Superior temporal gyrus (tissue), 1 donor: ENCODE measurements around the gene AKR1A1.
"Not testable (repeated sequence)": the region's sequence is repeated elsewhere in the genome, so short reads cannot be mapped to it uniquely, and the experiment has no call there.

Experiments
- DNase-seq: peaks from one replicate; pipeline ENCODE4 v3.0.0-alpha.2; 2016; ENCODE audit errors: extremely low spot score

Gene AKR1A1

DNA sequence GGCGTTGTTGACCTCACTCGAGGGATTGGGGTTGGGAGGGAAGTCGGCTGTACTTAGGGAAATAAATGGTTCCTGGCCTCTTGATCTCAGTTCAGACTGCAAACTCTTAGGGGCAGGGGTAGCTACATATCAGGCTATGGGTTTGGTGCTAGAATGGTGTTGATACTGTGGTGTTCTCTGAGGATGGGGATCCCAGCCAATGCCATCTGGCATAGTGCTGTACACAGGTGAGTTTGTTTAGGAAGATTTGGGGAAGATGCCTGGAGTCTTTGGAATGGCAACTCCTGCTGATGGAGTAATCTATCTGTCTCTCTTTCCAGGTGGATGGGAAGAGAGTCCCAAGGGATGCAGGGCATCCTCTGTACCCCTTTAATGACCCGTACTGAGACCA, 18.9 kb downstream of the AKR1A1 start:
- no peak for DNase-seq

DNA sequence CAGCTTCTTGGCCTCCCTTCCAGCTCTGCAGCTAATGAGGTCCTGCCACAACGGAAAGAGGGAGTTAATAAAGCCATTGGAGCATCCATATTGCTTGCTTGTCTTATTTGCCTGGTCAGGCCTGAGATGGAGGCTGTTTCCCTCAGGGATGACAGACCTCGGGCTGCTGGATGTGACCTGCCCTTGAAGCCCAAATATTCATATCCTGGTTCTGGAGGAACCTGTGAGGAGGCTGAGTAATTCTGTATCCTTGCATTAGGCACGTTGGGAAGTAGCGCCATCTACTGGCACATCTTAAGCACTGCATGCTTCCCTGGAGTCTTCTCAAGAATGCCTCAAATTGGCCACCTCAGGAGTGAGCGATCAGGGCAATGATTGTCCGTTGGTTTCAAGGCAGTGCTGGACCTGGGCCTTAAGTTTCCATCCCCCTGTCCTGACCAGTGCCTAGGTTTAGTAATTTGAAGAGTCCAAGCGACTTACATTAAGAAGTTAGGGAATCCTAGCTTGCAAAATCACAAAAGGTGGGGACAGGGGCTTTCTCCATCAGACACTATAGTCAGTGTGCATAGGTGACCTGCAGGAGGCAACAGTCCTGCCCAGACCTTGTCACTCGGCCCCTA, 19.4 kb downstream of the AKR1A1 start:
- peak; percentile 94 for DNase-seq

DNA sequence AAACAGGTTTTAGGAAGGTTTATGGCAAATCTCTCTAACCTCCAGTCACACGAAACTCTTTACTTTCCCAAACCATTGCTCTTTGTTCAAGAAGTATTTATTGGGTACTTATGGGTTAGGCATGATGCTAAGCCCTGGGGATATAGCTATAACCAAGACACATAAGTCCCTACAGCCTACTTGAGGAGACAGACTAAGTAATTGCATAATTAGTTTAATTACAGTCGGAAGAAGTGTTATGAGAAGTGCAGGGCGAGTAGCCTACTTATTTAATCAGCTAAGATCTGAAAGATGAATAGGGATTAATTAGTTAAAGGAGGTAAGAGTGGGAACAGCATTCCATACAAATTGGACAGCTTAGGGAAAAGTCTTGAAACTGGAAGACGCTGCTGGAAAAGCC, 20.0 kb downstream of the AKR1A1 start:
- no peak for DNase-seq

DNA sequence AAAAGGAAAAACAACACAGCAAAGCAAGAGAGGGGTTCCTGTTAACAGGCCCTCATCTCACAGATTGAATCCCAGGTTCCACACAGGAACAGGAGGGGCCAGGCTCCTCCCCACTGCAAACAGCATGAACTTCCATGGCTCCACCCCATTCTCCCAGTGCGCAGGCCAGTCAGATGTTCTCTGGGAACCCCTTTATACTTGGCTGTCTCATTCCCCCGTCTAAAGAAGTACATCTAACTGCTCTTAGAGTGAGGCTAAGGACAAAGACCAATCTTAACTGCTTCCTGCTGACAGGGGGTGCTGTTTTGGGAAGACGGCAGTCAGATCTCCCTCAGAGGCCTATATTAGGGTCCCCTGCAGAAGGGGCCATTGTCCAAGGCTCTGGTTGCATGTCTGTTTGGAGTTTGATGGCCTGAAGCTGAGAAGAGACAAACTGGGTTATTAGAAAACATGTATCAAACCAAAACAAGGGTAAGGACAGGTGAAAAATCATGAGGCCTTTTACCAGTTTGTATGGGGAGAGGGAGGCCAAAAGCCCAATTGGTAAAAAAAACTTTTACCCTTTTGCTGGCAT, 22.7 kb downstream of the AKR1A1 start:
- no peak for DNase-seq

DNA sequence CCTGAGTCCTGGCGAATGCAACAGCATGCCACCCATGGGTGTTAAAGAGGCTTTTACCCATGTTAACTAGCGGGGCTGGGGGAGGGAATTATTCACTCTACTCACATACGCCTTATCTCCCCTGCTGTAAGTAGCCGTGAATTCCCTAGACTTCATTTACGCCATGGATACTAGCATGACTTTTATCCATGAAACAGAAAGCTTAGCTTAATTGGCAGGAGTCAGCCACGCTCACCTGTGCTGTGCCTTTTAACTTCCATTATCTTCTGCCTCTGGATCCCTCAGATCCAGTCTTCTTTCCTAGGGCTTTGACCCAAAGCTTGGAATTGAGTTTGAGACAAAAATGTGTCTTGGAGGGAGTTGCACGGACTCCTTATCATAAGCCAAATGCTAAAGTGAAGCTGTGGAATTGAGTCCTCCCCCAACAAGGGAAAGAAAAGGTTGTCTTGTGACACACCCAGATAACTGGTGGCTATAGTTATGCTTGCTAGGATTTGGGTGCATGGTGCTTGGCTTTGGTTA, 23.5 kb downstream of the AKR1A1 start:
- no peak for DNase-seq

DNA sequence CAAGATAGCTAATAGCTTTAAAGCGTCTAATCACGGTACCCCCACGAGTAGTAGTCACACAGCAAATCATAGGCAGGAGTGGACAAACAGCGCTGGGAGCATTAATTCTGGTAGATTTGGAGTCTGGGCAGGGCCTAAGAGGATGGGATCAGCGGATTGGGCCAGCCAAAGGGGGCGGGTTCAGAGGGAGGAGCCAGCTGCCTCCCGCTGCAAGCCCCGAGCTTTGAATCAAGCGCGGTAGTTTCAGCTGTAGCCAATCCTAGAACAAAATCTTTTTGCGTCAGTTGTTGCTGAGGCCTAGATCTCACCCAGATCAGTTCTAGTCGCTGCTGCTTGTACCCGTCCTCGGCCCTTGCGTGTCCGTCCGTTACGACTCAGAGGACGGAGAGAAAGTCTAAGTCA, 32.6 kb downstream of the AKR1A1 start:
- DNase-seq: peak; percentile 100

DNA sequence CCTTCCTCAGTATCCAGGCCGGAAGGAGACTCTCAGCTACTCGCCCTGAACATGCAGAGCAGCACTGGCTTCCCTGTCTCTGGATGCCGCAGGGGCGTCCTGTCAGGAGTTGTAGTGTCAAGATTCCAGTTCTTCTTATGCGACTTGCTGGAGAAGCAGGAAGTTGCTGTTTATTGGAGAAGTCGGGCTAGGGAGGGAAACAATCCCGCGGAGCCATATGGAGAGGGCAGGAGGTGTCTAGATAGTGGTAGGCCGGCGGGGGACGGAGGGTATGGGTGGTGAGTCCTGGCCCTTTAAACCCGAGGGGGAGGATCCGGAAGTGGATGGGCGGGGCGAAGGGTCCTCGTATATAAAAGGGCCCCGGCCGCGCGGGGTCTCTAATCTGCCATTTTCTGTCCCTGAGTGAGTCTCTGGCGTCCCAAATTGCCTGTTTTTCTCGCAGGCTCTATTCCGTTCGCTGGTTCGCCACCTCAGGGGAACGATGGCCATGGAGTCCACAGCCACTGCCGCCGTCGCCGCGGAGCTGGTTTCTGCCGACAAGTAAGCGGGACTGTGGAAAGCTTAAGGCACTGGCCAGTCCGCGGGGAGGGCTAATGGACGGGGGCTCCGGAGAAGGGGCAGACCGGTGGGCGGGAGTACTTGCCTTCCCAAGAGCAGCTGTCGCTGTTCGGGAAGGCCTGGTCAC, 33.2 kb downstream of the AKR1A1 start, which contains the start of gene NASP:
Gene NASP (plus strand): TSS at position 376 of the 685 bp plus-strand sequence. CDS start 106 bp downstream, at position 482.
- DNase-seq: peak; percentile 96

DNA sequence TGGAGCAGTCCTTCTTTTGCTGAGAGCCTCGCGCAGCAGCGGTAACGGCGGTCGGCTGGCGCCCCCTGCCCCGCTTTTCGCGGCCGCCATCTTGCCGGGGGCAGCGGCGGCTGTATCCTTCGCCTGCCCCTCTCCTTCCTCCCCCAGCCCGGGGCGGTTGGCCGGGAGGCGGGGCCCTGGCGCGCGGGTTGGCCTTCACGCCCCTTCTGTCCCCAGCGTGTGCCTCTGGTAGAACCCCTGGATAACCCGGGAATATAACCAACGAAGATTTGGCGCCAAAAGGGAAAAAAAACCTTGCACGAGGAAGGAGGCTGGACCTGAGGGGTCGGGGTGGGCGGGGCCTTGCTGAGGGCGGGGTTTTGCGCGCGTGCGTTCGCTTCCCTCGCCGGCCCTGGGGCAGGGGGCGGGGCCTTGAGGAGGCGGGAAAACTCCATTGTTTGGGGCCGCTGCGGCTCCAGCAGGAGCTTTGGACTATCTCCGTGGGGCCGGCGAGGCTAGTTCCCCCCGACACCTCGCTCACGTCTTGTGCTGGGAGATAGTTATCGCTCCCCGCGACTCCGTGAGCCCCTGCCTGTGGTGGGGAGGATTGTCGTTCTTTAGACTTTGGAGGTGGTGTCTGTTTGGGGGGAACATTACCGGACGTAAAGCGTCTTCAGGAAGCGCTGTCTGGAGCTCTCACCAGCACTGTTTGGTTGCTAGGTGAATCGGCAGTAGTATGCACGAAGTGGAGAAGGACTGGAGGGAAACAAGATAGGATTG, 33.9 kb downstream of the AKR1A1 start:
- DNase-seq: peak; percentile 83

DNA sequence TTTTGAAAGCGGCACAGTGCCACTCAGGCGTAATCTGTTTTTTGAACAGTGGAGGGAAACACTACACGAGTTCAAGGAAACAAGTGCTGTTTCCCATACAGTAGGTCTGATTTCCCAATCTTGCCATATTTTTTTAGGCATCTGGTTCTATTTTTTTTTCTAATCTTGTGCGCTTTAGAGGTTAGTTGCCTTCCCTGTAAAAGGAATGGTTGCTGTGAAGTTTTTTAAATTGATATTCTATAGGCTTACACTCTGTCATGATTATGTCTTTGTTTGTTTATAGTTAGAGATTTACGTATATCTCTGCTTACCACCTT, 34.4 kb downstream of the AKR1A1 start:
- DNase-seq: no peak

DNA sequence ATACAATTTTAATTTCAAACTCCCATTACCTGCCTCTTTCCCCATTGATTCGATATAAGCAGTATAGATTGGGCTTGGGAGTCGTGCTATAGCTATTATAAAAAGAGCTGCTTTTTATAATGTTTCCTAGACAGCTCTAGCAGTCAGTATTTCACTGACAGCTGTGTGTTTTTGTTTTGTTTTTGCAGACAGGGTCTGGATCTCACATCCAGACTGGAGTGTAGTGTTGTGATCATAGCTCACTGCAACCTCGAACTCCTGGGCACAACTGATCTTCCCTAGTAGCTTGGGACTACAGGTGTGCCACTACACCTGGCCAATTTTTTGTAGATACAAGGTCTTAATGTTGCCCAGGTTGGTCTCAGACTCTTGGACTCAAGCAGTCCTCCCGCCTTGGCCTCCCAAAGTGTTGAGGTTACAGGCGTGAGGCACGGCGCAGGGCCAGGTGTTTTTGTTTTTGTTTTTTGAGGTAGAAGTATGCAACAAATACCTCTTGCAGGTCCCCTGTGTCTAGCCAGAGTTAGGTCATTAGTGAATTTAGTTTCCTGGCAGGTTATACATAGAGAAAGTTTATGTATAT, 35.0 kb downstream of the AKR1A1 start:
- DNase-seq: no peak

DNA sequence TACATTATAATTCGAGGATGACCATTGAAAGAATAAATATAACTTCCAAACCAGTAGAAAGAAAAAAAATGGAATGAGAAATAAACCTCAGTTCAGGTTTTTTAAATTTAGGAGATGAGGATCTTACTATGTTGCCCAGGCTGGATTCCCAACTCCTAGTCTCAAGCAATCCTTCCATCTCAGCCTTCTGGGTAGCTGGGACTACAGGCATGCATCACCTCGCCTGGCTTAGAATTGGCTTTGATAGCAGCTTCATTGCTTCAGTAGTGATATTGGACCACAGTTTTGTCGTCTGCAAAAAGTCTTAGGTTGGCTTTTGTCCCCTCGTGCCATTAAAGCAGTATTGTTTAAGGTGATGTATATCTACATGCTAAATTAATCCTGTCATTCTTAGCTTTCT, 36.1 kb downstream of the AKR1A1 start:
- no peak for DNase-seq

DNA sequence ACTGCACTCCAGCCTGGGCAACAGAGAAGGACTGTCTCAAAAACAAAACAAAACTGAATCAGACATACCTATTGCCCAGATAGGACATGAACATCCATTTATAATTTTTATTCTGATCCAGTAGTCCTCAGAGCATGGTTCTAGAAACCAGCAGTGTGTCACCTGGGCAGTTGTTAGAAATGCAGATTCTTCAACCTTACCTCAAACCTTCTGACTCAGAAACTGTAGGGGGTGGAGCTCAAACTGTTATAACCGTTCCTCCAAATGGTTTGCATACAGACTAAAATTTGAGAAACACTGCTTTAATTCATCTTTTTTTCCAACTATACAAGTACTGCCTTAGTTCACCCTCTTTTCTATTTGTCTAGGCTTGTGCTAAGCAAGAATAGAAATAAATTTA, 39.2 kb downstream of the AKR1A1 start:
- no peak for DNase-seq

DNA sequence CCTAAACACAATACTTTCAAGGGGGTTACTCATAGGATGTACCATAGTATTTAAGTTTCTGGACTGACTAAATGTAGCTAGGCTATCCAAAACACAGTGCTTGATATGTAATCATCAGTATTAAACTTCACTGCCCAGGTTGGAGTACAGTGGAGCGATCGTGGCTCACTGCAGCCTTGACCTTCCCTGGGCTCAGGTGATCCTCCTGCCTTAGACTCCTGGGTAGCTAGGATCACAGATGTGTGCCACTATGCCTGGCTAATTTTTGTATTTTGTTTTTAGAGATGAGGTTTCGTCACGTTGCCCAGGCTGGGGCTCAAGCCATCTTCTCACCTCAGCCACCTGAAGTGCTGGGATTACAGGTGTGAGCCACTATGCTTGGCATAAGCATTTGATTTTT, 43.8 kb downstream of the AKR1A1 start:
- DNase-seq: no peak

DNA sequence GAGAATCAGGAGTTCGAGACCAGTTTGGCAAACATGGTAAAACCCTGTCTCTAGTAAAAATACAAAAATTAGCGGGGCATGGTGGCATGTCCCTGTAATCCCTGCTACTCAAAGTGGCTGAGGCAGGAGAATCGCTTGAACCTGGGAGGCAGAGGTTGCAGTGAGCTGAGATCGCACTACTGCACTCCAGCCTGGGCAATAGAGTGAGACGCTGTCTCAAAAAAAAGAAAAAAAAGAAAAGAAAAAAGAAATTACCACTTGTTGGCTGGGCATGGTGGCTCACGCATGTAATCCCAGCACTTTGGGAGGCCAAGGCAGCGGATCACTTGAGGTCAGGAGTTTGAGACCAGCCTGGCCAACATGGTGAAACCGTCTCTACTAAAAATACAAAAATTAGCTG, 46.1 kb downstream of the AKR1A1 start:
- DNase-seq: not testable (repeated sequence)

DNA sequence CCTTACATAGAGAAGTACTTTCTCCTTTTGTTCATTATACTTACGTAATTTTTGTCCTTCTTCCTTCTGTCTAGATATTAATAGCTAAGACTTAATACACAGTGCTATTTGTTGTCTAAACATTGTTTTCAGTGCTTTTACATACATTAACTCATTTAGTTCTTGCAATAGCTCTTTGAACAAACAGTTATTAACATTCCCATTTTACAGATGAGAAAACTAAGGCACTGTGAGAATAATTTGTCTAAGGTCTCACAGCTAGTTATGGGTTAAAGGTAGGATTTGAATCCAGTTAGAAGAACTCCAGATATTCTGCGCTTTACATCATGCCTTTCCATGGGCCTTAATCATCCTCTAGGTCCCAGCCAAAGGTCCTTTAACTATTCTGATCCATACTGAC, 53.6 kb downstream of the AKR1A1 start:
- no peak for DNase-seq

DNA sequence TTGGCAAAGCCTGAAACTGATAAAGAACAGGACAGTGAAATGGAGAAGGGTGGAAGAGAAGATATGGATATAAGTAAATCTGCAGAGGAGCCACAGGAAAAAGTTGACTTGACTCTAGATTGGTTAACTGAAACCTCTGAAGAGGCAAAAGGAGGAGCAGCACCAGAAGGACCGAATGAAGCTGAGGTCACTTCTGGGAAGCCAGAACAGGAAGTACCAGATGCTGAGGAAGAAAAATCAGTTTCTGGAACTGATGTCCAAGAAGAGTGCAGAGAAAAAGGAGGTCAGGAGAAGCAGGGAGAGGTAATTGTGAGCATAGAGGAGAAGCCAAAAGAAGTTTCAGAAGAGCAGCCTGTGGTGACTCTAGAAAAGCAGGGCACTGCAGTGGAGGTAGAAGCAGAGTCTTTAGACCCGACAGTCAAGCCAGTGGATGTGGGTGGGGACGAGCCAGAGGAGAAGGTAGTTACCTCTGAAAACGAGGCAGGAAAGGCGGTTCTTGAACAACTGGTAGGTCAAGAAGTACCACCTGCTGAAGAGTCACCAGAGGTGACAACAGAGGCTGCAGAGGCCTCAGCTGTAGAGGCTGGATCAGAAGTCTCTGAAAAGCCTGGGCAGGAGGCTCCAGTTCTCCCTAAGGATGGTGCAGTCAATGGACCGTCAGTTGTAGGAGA, 56.9 kb downstream of the AKR1A1 start:
- DNase-seq: peak; percentile 19

DNA sequence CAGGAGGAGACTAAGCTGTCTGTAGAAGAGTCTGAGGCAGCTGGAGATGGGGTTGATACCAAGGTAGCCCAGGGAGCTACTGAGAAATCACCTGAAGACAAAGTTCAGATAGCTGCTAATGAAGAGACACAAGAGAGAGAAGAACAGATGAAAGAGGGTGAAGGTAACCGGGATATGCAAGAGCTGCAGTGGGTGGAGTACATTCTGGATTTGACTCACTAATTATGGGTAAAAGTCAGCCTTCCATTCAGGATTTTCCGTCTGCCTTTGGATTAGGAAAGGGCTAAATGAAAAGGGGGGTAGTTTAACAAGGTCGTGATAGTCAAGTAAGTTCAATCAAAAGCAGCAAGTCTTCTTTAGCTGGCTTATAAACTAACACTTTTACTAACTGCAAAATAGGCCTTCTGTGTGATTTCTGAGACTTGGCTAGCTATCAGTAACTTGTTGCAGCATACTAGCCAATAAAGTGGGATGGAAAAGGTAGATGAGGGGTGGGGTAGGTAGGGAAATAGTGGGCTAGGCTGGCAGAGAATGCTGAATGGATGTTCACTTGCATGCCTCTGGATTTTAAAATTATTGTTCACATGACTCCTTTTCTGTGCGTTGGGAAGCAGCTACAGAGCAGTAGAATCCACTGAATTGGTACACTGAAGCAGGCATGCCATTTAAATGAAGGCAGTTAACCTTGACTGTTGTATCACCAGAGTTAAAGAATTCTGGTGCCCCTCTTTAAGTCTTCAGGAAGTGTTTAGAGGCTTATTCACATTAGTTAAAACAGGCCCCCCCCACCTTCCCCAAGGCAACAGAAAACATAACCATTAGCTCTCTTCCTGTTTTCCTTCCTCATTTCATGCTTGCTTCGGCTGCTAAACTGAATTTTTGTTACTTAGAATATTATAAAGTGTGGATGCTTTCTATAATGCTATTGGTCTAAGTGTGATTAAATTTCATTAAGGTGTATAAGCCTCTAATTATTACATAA, 57.8 kb downstream of the AKR1A1 start:
- DNase-seq: peak; percentile 4

DNA sequence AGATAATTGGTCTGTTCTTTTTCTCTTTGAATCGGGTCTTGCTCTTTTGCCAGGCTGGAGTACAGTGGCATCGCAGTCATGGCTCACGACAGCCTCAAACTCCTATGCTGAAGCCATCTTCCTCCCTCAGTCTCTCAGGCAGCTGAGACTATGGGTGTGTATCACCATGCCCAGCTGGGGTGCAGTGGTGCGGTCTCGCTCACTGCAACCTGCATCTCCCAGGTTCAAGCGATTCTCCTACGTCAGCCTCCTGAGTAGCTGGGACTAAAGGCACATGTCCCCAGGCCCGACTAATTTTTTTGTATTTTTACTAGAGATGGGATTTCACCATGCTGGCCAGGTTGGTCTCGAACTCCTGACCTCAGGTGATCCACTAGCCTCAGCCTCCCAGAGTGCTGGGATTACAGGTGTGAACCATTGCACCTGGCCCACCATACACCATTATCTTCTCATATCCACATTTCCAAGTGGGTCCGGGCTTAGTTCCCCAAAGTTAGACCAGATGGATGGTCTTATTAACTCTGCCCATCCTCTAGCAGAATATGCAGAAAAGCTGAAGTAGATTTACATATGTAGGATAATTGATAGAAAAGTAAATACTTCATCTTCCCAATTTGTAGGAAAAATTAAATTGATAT, 60.1 kb downstream of the AKR1A1 start:
- no peak for DNase-seq

DNA sequence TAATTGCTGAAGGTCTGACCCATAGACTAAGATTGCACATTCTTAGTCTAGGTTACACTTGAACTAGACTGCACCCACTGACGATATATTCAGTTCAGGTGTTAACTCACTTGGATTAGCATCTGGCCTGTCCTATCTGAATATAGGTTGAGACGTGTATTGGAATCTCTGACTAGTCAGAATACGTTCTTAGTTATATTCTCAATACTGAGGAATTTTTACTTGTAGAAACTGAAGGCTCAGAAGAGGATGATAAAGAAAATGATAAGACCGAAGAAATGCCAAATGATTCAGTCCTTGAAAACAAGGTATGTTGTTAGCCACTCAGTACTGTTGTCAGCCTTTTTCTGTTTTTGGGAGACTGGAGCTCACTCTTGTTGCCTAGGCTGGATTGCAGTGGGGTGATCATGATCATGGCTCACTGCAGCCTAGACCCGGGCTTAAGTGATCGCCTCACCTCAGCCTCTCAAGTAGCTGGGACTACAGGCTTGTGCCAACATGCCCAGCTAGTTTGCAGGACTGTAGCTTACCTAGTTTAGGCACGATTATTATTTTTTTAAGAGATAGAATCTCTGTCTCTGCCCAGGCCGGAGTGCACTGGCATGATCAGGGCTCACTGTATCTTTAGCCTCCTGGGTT, 62.4 kb downstream of the AKR1A1 start:
- DNase-seq: no peak
